SK-N-SH treated with all-trans-retinoic acid at 6 μM for 48 hours (cell line): ENCODE results near the gene CLK3.

Experiments used
- ARNTL ChIP-seq: fragments of 450-650 bp; formaldehyde crosslinking; IDR thresholded peaks from 2 replicates; pipeline ENCODE4 v1.5.0; 2020; ENCODE audit warnings: low read depth, mild to moderate bottlenecking, moderate library complexity, borderline replicate concordance
- CSDC2 ChIP-seq: fragments of 250-450 bp; sonication (Bioruptor Pico); IDR thresholded peaks from 2 replicates; pipeline ENCODE4 v1.5.0; 2020; ENCODE audit warnings: mild to moderate bottlenecking, moderate library complexity
- ESRRG ChIP-seq: fragments of 250-450 bp; sonication (Bioruptor Pico); IDR thresholded peaks from 2 replicates; pipeline ENCODE4 v1.6.1; 2021; ENCODE audit warnings: mild to moderate bottlenecking
- GLIS3 ChIP-seq: fragments of 250-450 bp; sonication (Bioruptor Pico); IDR thresholded peaks from 2 replicates; pipeline ENCODE4 v1.5.0; 2020; ENCODE audit warnings: mild to moderate bottlenecking, moderate library complexity
- ISL1 ChIP-seq: fragments of 250-450 bp; sonication (Bioruptor Pico); IDR thresholded peaks from 2 replicates; pipeline ENCODE4 v2.1.2; 2022; ENCODE audit warnings: mild to moderate bottlenecking, moderate library complexity
- RARB ChIP-seq: fragments of 250-450 bp; sonication (Bioruptor Pico); IDR thresholded peaks from 2 replicates; pipeline ENCODE4 v1.8.0; 2021; ENCODE audit warnings: mild to moderate bottlenecking, moderate library complexity
- TCF4 ChIP-seq: fragments of 250-450 bp; sonication (Bioruptor Pico); IDR thresholded peaks from 2 replicates; pipeline ENCODE4 v1.8.0; 2021; ENCODE audit warnings: mild to moderate bottlenecking, moderate library complexity, borderline replicate concordance
- ZFP3 ChIP-seq: fragments of 250-450 bp; sonication (Bioruptor Pico); IDR thresholded peaks from 2 replicates; pipeline ENCODE4 v1.5.0; 2020; ENCODE audit warnings: mild to moderate bottlenecking, moderate library complexity
- ZNF70 ChIP-seq: fragments of 450-650 bp; formaldehyde crosslinking; IDR thresholded peaks from 2 replicates; pipeline ENCODE4 v1.5.0; 2020; ENCODE audit warnings: mild to moderate bottlenecking, moderate library complexity
- TF ChIP-seq, protein P1 (sequence below): fragments of 250-450 bp; sonication (Bioruptor Pico); IDR thresholded peaks from 2 replicates; pipeline ENCODE4 v1.5.1; 2020; ENCODE audit warnings: low read depth, mild to moderate bottlenecking, moderate library complexity
- TF ChIP-seq, protein P2 (sequence below): fragments of 250-450 bp; sonication (Bioruptor Pico); IDR thresholded peaks from 2 replicates; pipeline ENCODE4 v1.8.0; 2020; ENCODE audit warnings: mild to moderate bottlenecking, moderate library complexity, borderline replicate concordance
- TF ChIP-seq, protein P3 (sequence below): fragments of 250-450 bp; sonication (Bioruptor Pico); IDR thresholded peaks from 2 replicates; pipeline ENCODE4 v1.5.0; 2020; ENCODE audit warnings: mild to moderate bottlenecking, moderate library complexity

DNA sequence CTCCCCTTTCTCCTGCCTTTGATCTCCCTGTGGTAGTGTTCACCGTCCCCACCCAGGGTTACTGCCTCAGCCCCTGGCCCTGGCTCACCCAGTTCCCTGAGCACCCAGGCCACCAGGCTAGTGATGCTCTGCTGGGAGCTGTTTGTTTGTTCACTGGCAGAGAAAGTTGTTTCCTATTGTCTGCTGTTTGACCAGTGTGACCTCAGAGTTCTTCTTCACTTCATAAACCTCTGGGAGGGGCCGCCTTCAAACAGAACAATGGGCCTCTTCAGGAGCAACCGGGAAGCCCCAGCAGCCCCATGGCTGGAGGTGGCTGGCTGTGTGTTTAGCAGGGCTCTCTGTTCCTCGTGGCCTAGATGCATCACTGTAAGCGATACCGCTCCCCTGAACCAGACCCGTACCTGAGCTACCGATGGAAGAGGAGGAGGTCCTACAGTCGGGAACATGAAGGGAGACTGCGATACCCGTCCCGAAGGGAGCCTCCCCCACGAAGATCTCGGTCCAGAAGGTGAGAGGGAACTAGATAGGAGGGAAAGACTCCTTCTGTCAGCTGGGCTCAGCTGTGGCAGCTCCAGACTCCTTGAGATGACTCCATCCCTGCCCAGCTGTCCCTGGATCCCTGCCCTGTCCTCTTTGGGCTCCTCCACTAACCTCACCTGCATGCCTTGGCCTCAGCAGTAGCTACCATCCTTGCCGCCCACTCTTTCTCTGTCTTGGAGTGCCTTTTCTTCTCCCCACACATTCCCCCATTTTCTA is 3.4 kb downstream of the CLK3 start:
- TF ChIP-seq RARB (CRISPR knock-in tag) (no peak), ESRRG (no peak), ISL1 (CRISPR knock-in tag) (no peak), ARNTL (CRISPR knock-in tag) (no peak), TCF4 (no peak), GLIS3 (CRISPR knock-in tag) (no peak), ZNF70 (CRISPR knock-in tag) (no peak), ZFP3 (no peak), CSDC2 (CRISPR knock-in tag) (no peak)
- TF ChIP-seq, protein P1, sequence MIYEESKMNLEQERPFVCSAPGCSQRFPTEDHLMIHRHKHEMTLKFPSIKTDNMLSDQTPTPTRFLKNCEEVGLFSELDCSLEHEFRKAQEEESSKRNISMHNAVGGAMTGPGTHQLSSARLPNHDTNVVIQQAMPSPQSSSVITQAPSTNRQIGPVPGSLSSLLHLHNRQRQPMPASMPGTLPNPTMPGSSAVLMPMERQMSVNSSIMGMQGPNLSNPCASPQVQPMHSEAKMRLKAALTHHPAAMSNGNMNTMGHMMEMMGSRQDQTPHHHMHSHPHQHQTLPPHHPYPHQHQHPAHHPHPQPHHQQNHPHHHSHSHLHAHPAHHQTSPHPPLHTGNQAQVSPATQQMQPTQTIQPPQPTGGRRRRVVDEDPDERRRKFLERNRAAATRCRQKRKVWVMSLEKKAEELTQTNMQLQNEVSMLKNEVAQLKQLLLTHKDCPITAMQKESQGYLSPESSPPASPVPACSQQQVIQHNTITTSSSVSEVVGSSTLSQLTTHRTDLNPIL (CRISPR knock-in tag), result no peak
- TF ChIP-seq, protein P2, sequence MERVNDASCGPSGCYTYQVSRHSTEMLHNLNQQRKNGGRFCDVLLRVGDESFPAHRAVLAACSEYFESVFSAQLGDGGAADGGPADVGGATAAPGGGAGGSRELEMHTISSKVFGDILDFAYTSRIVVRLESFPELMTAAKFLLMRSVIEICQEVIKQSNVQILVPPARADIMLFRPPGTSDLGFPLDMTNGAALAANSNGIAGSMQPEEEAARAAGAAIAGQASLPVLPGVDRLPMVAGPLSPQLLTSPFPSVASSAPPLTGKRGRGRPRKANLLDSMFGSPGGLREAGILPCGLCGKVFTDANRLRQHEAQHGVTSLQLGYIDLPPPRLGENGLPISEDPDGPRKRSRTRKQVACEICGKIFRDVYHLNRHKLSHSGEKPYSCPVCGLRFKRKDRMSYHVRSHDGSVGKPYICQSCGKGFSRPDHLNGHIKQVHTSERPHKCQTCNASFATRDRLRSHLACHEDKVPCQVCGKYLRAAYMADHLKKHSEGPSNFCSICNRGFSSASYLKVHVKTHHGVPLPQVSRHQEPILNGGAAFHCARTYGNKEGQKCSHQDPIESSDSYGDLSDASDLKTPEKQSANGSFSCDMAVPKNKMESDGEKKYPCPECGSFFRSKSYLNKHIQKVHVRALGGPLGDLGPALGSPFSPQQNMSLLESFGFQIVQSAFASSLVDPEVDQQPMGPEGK (CRISPR knock-in tag), result no peak
- TF ChIP-seq, protein P3, sequence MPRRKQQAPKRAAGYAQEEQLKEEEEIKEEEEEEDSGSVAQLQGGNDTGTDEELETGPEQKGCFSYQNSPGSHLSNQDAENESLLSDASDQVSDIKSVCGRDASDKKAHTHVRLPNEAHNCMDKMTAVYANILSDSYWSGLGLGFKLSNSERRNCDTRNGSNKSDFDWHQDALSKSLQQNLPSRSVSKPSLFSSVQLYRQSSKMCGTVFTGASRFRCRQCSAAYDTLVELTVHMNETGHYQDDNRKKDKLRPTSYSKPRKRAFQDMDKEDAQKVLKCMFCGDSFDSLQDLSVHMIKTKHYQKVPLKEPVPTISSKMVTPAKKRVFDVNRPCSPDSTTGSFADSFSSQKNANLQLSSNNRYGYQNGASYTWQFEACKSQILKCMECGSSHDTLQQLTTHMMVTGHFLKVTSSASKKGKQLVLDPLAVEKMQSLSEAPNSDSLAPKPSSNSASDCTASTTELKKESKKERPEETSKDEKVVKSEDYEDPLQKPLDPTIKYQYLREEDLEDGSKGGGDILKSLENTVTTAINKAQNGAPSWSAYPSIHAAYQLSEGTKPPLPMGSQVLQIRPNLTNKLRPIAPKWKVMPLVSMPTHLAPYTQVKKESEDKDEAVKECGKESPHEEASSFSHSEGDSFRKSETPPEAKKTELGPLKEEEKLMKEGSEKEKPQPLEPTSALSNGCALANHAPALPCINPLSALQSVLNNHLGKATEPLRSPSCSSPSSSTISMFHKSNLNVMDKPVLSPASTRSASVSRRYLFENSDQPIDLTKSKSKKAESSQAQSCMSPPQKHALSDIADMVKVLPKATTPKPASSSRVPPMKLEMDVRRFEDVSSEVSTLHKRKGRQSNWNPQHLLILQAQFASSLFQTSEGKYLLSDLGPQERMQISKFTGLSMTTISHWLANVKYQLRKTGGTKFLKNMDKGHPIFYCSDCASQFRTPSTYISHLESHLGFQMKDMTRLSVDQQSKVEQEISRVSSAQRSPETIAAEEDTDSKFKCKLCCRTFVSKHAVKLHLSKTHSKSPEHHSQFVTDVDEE (CRISPR knock-in tag), result no peak
